Kidney epithelial cell (primary cell): ENCODE data around the gene CDKAL1. TPM values are rescaled to one million over a fixed set of nuclear protein-coding genes. Genes with fewer than 3 reads are reported as not detected.

ENCODE experiments used
- DNase-seq: peaks from one replicate; pipeline ENCODE4 v3.0.0-alpha.2; 2010; ENCODE audit warnings: low read depth
- H3K27me3 ChIP-seq: 2 replicates; pipeline ENCODE4 v1.6.0; 2011; ENCODE audit warnings: low read length; ENCODE audit not compliant: control insufficient read depth, insufficient read depth
- H3K36me3 ChIP-seq: 2 replicates; pipeline ENCODE4 v1.5.1; 2011; ENCODE audit warnings: low read length; ENCODE audit not compliant: control insufficient read depth, insufficient read depth
- H3K4me3 ChIP-seq: 2 replicates; pipeline ENCODE4 v1.5.1; 2011; ENCODE audit warnings: low read depth, mild to moderate bottlenecking, control low read depth, low read length
- CTCF ChIP-seq: IDR thresholded peaks from 2 replicates; pipeline ENCODE4 v1.5.1; 2011; ENCODE audit warnings: mild to moderate bottlenecking, moderate library complexity, low read length, control low read depth, inconsistent platforms; ENCODE audit not compliant: insufficient read depth, poor library complexity, severe bottlenecking
- total RNA-seq: library from RNA; depleted of rRNA; stranded (reverse); fragments of >200 nt; gene quantifications from 2 replicates; pipeline ENCODE4 v1.2.3, GENCODE V29; 2015

Gene CDKAL1
- total RNA-seq, 1 donor from 2014 or later: 15.0 TPM

- no peaks in the 10 kb centered on the region for H3K36me3 ChIP-seq
- no peak overlapping the region for H3K4me3 ChIP-seq
- H3K27me3 ChIP-seq: no peaks in the 10 kb centered on the region
- no peak for DNase-seq
- no peak for TF ChIP-seq CTCF
Observed at GRCh38 chr6:21110684-21111083, 576.4 kb downstream of the CDKAL1 start.

DNA sequence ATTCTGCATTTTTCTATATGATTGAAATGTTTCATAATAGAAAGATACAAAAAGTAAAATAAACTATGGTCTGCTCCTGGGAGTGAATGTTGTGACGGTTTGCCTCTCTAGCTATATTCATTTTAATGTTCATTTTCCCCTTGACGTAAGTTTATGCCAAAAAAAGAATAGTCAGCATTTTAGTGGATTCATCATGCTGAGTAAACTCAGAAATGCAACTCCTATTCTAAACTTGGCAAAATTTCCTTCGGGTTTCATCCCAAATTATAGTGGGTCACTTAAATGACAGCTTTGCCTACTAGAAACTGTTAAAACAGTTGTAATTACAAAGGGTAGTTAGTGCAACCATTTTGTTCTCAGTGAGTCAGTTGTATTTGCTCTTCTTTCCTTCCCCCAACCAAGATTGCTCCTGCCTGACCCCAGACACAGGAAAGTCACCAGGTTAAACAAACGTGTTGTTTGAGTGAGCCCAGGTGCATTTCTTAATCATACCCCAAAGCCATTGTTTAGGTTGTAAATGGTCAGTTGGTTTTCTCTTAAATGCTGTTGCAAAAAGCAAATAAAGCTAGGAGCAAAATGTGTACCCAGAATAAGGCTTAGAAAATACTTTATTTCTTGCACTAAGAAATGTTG is 577.0 kb downstream of the CDKAL1 start:
- no peak for TF ChIP-seq CTCF
- Histone ChIP-seq H3K4me3 (no peak overlapping the region), H3K36me3 (no peaks in the 10 kb centered on the region), H3K27me3 (no peaks in the 10 kb centered on the region)
- DNase-seq: peak; percentile 10

- no peaks in the 10 kb centered on the region for H3K36me3 ChIP-seq
- no peak for DNase-seq
- no peak for TF ChIP-seq CTCF
- no peak overlapping the region for H3K4me3 ChIP-seq
- H3K27me3 ChIP-seq: no peaks in the 10 kb centered on the region
Observed at GRCh38 chr6:21115111-21115510, 580.9 kb downstream of the CDKAL1 start.

GRCh38 chr6:21116736-21117135 is 582.5 kb downstream of the CDKAL1 start:
- H3K4me3 ChIP-seq: no peak overlapping the region
- TF ChIP-seq CTCF: no peak
- no peaks in the 10 kb centered on the region for H3K36me3 ChIP-seq
- no peaks in the 10 kb centered on the region for H3K27me3 ChIP-seq
- no peak for DNase-seq

- Histone ChIP-seq H3K36me3 (no peaks in the 10 kb centered on the region), H3K27me3 (no peaks in the 10 kb centered on the region), H3K4me3 (no peak overlapping the region)
- DNase-seq: no peak
- TF ChIP-seq CTCF: no peak
Observed at GRCh38 chr6:21118216-21118780, 584.0 kb downstream of the CDKAL1 start.

- H3K4me3 ChIP-seq: no peak overlapping the region
- no peaks in the 10 kb centered on the region for H3K36me3 ChIP-seq
- no peak for TF ChIP-seq CTCF
Observed at GRCh38 chr6:21121636-21122136, 587.4 kb downstream of the CDKAL1 start.

More at GRCh38 chr6:21121636-21122136, 587.4 kb downstream of the CDKAL1 start:
- no peak for DNase-seq
- H3K27me3 ChIP-seq: no peaks in the 10 kb centered on the region
